ENCODE results near the gene MAN1C1. TPM values are rescaled to one million over a fixed set of nuclear protein-coding genes. Genes with fewer than 3 reads are reported as not detected.

Gene MAN1C1
- total and polyA plus RNA-seq, 2 donors (not counting 1 experiment from before 2014, with no cell fraction given), result 17.7 to 51.4 TPM

DNA sequence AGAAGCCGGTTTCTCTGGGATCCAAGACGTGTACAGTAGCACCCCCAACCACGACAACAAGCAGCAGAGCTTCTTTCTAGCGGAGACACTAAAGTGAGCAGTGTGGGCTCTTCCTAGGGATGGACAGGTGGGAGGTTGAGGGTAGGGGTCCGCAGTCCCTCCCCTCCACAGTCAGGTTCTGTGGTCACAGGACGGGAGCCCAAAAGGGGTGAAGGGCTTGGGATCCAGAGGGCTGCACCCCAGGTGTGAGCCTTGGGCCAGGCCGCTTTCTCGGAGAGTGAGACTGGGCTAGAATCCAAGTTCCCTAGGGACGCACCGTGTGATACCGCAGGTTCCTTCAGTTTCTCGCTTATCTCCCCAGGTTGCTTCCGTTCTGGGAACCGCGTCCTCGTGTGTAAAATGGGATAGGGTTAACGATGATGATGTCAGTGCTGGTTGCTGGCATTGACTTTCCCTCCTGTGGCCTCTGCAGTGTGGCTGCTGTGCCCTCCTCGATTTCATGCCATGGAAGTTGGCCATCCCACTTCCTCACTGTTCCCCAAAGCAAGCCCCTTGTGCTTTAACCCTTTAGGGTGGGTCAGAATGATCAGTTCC lies 166.1 kb downstream of the MAN1C1 start:
- H3K4me3 ChIP-seq (replicated peaks in 1 of 4; ENCODE audit: control extremely low read depth in 1 of 4, insufficient read depth in 1 of 4, low read depth in 3 of 4, low read length in 4 of 4), result no peak overlapping the region
- no peak overlapping the region for H2AFZ ChIP-seq (ENCODE audit: low read length)
- DNase-seq (ENCODE audit: low read depth in 2 of 2), result no peak
- no peaks in the 10 kb centered on the region for H3K79me2 ChIP-seq (ENCODE audit: control insufficient read depth, insufficient read depth, low read length)
- H3K9ac ChIP-seq (ENCODE audit: insufficient read depth, low read length), result no peak overlapping the region
- H3K27me3 ChIP-seq (ENCODE audit: control insufficient read depth, insufficient read depth, low read length), result peaks cover 2% of the 10 kb centered on the region
- H3K4me1 ChIP-seq (ENCODE audit: control insufficient read depth, extremely low read depth, insufficient read depth, low read length), result peaks cover 14% of the 10 kb centered on the region
- no peaks in the 10 kb centered on the region for H3K9me3 ChIP-seq (ENCODE audit: control insufficient read depth, insufficient read depth, low read depth, low read length)
- H4K20me1 ChIP-seq (ENCODE audit: control insufficient read depth, extremely low read depth, insufficient read depth, low read length), result no peaks in the 10 kb centered on the region
- H3K27ac ChIP-seq (ENCODE audit: insufficient read depth, low read length), result no peak overlapping the region
- no peaks in the 10 kb centered on the region for H3K36me3 ChIP-seq (ENCODE audit: control insufficient read depth, insufficient read depth, low read length)
- TF ChIP-seq EZH2 (IDR thresholded peaks at IDR 0.05; ENCODE audit: low read length, missing control alignments), result no peak
- TF ChIP-seq, protein P1, sequence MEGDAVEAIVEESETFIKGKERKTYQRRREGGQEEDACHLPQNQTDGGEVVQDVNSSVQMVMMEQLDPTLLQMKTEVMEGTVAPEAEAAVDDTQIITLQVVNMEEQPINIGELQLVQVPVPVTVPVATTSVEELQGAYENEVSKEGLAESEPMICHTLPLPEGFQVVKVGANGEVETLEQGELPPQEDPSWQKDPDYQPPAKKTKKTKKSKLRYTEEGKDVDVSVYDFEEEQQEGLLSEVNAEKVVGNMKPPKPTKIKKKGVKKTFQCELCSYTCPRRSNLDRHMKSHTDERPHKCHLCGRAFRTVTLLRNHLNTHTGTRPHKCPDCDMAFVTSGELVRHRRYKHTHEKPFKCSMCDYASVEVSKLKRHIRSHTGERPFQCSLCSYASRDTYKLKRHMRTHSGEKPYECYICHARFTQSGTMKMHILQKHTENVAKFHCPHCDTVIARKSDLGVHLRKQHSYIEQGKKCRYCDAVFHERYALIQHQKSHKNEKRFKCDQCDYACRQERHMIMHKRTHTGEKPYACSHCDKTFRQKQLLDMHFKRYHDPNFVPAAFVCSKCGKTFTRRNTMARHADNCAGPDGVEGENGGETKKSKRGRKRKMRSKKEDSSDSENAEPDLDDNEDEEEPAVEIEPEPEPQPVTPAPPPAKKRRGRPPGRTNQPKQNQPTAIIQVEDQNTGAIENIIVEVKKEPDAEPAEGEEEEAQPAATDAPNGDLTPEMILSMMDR (conservative IDR thresholded peaks at IDR 0.05 in 1 of 2, IDR thresholded peaks at IDR 0.05 in 1 of 2; ENCODE audit: low read depth in 1 of 2, low read length in 2 of 2), result no peak
- no peak overlapping the region for H3K4me2 ChIP-seq (ENCODE audit: extremely low read depth, insufficient read depth, low read length)

DNA sequence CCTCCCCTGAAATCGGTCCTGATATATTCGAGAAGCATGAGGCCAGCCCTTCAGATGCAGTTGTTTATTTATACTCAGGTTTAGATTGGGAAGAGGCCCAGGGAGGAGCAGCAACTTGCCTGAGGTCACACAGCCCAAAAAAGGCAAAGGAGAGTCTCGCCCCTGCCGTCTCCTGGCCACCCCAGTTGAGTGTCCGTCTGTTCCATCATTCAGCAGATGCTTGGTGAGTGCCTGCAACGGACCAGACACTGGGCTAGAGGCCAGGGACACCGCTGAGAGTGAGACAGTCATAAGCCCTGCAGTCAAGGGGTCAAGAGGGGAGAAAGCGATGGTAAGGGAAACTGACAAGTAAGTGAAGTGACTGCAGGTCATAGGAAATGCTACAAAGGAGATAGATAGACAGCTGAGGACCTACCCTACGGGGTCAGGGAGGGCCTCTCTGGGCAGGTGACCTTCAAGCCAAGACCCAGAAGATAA lies 168.0 kb downstream of the MAN1C1 start:
- Histone ChIP-seq H2AFZ (ENCODE audit: low read length) (no peak overlapping the region), H3K79me2 (ENCODE audit: control insufficient read depth, insufficient read depth, low read length) (no peaks in the 10 kb centered on the region), H3K36me3 (ENCODE audit: control insufficient read depth, insufficient read depth, low read length) (no peaks in the 10 kb centered on the region), H3K4me1 (ENCODE audit: control insufficient read depth, extremely low read depth, insufficient read depth, low read length) (peaks cover 14% of the 10 kb centered on the region), H3K4me3 (replicated peaks in 1 of 4; ENCODE audit: control extremely low read depth in 1 of 4, insufficient read depth in 1 of 4, low read depth in 3 of 4, low read length in 4 of 4) (no peak overlapping the region), H3K9ac (ENCODE audit: insufficient read depth, low read length) (no peak overlapping the region), H3K27me3 (ENCODE audit: control insufficient read depth, insufficient read depth, low read length) (peaks cover 2% of the 10 kb centered on the region), H4K20me1 (ENCODE audit: control insufficient read depth, extremely low read depth, insufficient read depth, low read length) (no peaks in the 10 kb centered on the region), H3K4me2 (ENCODE audit: extremely low read depth, insufficient read depth, low read length) (no peak overlapping the region), H3K27ac (ENCODE audit: insufficient read depth, low read length) (no peak overlapping the region), H3K9me3 (ENCODE audit: control insufficient read depth, insufficient read depth, low read depth, low read length) (no peaks in the 10 kb centered on the region)
- no peak for TF ChIP-seq EZH2 (IDR thresholded peaks at IDR 0.05; ENCODE audit: low read length, missing control alignments)
- TF ChIP-seq, protein P1 (conservative IDR thresholded peaks at IDR 0.05 in 1 of 2, IDR thresholded peaks at IDR 0.05 in 1 of 2; ENCODE audit: low read depth in 1 of 2, low read length in 2 of 2), result no peak
- peak in 1 of 2 donors; percentile 49 for DNase-seq (ENCODE audit: low read depth in 2 of 2)

DNA sequence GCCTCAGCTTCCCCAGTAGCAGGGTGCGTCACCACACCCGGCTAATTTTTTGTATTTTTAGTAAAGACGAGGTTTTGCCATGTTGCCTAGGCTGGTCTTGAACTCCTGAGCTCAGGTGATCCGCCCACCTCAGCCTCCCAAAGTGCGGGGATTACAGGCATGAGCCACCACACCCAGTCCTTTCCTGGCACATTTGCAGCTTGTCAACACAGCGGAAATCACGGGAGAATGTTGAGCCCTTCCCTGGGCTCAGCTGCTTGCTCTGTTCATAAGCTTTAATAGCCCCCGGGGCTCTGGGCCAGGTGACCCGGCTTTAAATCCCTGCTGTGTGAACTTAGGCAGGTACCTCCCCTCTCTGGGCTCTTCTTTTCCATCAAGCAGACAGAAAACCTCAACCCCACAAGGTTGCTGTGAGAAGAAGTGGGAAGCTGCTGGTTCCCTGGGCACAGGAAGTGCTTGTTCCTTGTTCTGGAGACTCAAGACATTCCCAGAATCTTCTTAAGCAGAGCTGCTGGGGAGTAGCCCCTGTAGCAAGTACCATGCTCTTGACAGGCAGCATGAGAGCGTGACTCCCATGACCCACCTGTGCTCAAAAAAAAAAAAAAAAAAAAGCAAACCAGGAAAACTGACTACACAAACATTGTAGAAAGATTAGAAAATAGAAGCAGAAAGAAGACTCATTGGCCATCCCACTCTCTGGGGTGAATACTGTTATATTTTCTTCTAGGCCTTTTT lies 168.9 kb downstream of the MAN1C1 start:
- Histone ChIP-seq H3K9ac (ENCODE audit: insufficient read depth, low read length) (no peak overlapping the region), H3K4me3 (replicated peaks in 1 of 4; ENCODE audit: control extremely low read depth in 1 of 4, insufficient read depth in 1 of 4, low read depth in 3 of 4, low read length in 4 of 4) (no peak overlapping the region), H3K9me3 (ENCODE audit: control insufficient read depth, insufficient read depth, low read depth, low read length) (no peaks in the 10 kb centered on the region), H3K4me1 (ENCODE audit: control insufficient read depth, extremely low read depth, insufficient read depth, low read length) (peaks cover 14% of the 10 kb centered on the region), H3K36me3 (ENCODE audit: control insufficient read depth, insufficient read depth, low read length) (no peaks in the 10 kb centered on the region), H4K20me1 (ENCODE audit: control insufficient read depth, extremely low read depth, insufficient read depth, low read length) (no peaks in the 10 kb centered on the region), H3K79me2 (ENCODE audit: control insufficient read depth, insufficient read depth, low read length) (no peaks in the 10 kb centered on the region), H3K27ac (ENCODE audit: insufficient read depth, low read length) (no peak overlapping the region), H3K4me2 (ENCODE audit: extremely low read depth, insufficient read depth, low read length) (no peak overlapping the region), H3K27me3 (ENCODE audit: control insufficient read depth, insufficient read depth, low read length) (no peaks in the 10 kb centered on the region), H2AFZ (ENCODE audit: low read length) (no peak overlapping the region)
- no peak for DNase-seq (ENCODE audit: low read depth in 2 of 2)
- TF ChIP-seq EZH2 (IDR thresholded peaks at IDR 0.05; ENCODE audit: low read length, missing control alignments), result no peak
- TF ChIP-seq, protein P1 (conservative IDR thresholded peaks at IDR 0.05 in 1 of 2, IDR thresholded peaks at IDR 0.05 in 1 of 2; ENCODE audit: low read depth in 1 of 2, low read length in 2 of 2), result no peak

All from fibroblast of lung (primary cell).